ENCODE data around the gene RNGTT.

GRCh38 chr6:88662653-88663174 is 300.7 kb downstream of the RNGTT start:
- TF ChIP-seq POLR2A (IDR thresholded peaks at IDR 0.05) (no peak), CTCF (IDR thresholded peaks at IDR 0.05) (no peak)
